Lower leg skin (tissue), 3 donors: ENCODE results near the gene ALX3.

ENCODE experiments used
- POLR2A ChIP-seq, 2 donors: fragments of 450-650 bp; IDR thresholded peaks; one replicate each; pipeline ENCODE4 v1.6.1; 2016 to 2017; ENCODE audit warnings: antibody characterized with exemption in 2 of 2, mild to moderate bottlenecking in 1 of 2, moderate library complexity in 1 of 2
- TF ChIP-seq, protein P1 (sequence below), 3 donors: fragments of 450-650 bp; IDR thresholded peaks; one replicate each; pipeline ENCODE4 v1.5.1; 2016; ENCODE audit warnings: antibody characterized with exemption in 3 of 3, mild to moderate bottlenecking in 3 of 3, moderate library complexity in 2 of 3

DNA sequence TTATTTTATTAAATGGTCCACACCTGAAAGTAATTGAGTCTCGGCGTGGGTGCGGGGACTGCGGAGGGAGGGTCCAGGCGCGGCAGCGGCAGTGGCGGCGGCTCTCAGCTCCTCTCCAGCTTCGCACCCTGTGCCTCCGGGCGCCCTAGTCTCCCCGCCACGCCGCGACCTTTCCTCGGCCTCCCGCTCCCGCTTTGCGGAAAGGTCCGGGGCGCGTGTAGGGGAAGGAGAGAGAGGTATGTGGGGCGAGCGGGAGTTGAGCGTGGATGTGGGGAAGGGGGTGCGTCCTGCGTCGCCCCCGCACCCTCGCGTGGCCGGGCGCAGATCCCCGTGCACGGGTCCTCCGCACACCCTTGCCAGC, 13.4 kb upstream of the ALX3 start:
- TF ChIP-seq, protein P1, sequence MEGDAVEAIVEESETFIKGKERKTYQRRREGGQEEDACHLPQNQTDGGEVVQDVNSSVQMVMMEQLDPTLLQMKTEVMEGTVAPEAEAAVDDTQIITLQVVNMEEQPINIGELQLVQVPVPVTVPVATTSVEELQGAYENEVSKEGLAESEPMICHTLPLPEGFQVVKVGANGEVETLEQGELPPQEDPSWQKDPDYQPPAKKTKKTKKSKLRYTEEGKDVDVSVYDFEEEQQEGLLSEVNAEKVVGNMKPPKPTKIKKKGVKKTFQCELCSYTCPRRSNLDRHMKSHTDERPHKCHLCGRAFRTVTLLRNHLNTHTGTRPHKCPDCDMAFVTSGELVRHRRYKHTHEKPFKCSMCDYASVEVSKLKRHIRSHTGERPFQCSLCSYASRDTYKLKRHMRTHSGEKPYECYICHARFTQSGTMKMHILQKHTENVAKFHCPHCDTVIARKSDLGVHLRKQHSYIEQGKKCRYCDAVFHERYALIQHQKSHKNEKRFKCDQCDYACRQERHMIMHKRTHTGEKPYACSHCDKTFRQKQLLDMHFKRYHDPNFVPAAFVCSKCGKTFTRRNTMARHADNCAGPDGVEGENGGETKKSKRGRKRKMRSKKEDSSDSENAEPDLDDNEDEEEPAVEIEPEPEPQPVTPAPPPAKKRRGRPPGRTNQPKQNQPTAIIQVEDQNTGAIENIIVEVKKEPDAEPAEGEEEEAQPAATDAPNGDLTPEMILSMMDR (IDR thresholded peaks at IDR 0.05): no peak
- TF ChIP-seq POLR2A (IDR thresholded peaks at IDR 0.05): no peak
